ENCODE data around the gene KNSTRN.

KNSTRN gene

DNA sequence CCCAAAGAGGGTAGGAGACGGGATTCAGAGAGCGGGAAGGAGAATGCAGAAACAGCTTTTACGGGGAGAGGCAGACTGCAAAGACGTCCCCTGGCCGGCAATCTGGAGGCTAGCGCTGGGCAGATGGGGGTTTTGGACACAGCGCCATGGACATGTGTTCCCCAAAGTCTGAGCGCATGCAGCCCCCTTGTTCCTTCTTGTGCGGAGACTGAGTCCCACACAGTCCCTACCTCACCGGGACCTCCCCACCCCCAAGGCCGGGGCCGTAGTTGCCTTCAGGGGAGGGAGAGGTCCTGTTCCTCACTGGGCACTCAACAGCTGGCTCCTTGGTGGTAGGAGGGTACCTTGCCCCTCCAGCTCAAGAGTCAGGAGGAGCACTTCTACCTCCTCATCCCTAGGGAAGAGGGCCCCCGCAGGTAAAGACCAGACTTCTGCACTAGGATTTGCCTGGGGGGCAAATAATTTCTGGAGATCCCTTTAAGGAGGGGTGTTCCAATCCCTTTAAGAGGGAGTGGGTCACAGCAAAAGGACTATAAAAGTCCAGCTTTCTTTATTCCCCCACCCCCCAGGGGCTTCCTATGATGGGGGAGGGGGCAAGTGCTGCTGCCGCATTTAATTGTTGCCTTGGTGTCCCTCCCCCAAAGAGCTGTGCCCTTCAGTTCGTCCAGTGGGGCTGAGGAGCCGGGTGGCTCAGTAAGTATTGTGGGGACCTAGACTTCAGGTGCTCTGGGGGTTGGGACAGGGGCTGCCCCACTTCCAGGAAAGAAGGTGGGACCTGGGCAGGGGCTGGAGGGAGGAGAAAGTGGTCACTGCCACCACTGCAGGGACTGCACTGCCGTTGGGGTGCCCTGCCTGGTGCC is 54.6 kb downstream of the KNSTRN start:
- H3K4me3 ChIP-seq (replicated peaks; ENCODE audit: low read depth, low read length), result no peak overlapping the region
- H3K36me3 ChIP-seq (ENCODE audit: control insufficient read depth, insufficient read depth, low read length), result no peaks in the 10 kb centered on the region
- no peak for DNase-seq (ENCODE audit: extremely low read depth, insufficient read length)
- peaks cover 8% of the 10 kb centered on the region for H3K27me3 ChIP-seq (replicated peaks; ENCODE audit: control insufficient read depth, insufficient read depth, low read length)
- TF ChIP-seq, protein P1, sequence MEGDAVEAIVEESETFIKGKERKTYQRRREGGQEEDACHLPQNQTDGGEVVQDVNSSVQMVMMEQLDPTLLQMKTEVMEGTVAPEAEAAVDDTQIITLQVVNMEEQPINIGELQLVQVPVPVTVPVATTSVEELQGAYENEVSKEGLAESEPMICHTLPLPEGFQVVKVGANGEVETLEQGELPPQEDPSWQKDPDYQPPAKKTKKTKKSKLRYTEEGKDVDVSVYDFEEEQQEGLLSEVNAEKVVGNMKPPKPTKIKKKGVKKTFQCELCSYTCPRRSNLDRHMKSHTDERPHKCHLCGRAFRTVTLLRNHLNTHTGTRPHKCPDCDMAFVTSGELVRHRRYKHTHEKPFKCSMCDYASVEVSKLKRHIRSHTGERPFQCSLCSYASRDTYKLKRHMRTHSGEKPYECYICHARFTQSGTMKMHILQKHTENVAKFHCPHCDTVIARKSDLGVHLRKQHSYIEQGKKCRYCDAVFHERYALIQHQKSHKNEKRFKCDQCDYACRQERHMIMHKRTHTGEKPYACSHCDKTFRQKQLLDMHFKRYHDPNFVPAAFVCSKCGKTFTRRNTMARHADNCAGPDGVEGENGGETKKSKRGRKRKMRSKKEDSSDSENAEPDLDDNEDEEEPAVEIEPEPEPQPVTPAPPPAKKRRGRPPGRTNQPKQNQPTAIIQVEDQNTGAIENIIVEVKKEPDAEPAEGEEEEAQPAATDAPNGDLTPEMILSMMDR (IDR thresholded peaks at IDR 0.05; ENCODE audit: insufficient read depth, low read length, poor library complexity, severe bottlenecking), result no peak

DNA sequence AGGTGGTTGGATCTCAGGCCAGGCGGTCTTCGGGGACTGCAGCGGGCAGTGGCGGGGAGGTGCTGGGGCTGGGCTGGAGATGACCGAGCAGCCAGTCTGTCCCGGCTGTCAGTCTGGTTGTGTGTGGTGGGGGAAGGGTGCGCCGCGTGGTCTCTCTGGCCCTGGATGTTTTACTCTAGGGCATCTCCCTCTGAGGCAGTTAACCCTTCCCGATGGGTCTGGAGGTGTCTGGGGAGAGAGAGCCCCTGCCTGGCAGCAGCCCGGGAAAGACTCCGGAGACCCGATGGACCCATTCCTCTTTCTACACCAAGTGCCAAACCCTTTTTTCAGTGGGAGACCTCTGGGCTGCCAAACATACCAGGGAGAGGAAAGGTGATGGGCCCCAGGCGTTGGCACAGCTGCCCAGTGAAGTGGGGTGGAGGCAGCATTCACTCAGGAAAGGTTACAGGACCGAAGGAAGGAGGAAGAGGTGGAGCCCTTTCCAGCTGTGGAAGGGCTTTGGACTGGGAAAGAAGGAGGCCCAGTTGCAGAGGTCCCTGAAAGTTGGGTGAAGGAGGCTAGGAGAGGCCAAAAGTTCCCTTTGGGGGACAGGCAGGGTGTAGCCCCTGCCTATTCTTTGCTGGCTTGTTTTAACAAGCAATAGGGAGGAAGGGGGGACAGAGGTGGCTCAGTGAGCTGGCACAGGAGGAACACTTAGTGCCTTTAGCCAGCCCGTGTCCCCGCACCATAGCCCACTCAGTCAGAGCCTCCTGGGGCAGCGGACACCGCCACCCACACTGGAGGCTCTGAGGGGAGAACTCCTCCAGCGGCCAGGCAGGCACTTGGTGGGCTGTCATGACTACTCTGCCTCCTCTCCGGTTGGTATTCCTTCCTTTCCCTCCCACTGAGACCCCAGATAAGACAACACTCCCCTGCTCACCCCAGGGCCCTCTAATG is 55.5 kb downstream of the KNSTRN start:
- H3K27me3 ChIP-seq (replicated peaks; ENCODE audit: control insufficient read depth, insufficient read depth, low read length), result peaks cover 7% of the 10 kb centered on the region
- TF ChIP-seq, protein P1 (IDR thresholded peaks at IDR 0.05; ENCODE audit: insufficient read depth, low read length, poor library complexity, severe bottlenecking), result no peak
- H3K36me3 ChIP-seq (ENCODE audit: control insufficient read depth, insufficient read depth, low read length), result no peaks in the 10 kb centered on the region
- H3K4me3 ChIP-seq (replicated peaks; ENCODE audit: low read depth, low read length), result no peak overlapping the region
- no peak for DNase-seq (ENCODE audit: extremely low read depth, insufficient read length)

DNA sequence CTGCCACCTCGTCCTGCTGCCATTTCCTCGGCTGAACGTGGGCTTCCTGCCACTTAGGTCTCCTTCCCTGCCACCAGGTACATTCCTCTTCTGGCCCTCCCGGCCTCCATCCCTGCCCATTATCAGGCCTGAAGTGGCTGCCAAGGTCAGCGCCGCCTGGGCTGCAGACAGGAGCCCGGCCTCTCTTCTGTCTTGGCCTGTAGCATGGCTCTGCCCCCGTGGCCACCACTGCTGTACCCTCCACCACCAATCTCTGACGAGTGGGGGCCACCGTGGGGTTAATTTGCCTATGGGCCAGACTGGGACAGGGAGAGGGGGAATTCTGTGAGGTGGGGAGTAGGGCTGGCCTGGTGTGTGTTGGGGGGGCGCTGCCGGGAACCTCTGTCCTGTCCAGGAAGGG is 56.2 kb downstream of the KNSTRN start:
- no peak overlapping the region for H3K4me3 ChIP-seq (replicated peaks; ENCODE audit: low read depth, low read length)
- H3K27me3 ChIP-seq (replicated peaks; ENCODE audit: control insufficient read depth, insufficient read depth, low read length), result peaks cover 7% of the 10 kb centered on the region
- H3K36me3 ChIP-seq (ENCODE audit: control insufficient read depth, insufficient read depth, low read length), result no peaks in the 10 kb centered on the region
- no peak for DNase-seq (ENCODE audit: extremely low read depth, insufficient read length)
- TF ChIP-seq, protein P1 (IDR thresholded peaks at IDR 0.05; ENCODE audit: insufficient read depth, low read length, poor library complexity, severe bottlenecking), result no peak

DNA sequence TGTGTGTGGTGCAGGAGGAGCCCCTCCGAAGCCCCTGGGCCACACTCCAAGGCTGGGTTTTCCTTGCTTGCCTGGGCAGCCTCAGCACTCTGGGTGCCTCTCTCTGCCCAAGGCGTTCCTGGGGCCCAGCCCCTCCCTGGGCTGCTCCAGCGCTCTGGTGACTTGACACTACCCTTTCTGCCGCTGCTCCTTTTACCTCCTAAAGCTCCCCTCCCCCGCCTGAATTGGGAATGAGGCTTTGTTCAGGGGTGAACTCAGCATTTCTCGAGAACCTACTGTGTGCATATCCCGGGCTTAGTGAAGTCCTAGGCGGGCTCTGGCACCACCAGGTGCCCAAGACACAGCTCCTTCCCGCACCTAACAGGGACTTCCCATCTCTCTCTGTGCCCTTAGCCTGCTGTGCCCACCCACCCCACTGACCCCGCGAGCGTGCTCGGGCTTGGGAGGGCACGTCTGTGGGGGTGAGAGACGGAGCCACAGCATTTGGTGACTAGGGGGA is 57.0 kb downstream of the KNSTRN start:
- TF ChIP-seq, protein P1 (IDR thresholded peaks at IDR 0.05; ENCODE audit: insufficient read depth, low read length, poor library complexity, severe bottlenecking), result no peak
- DNase-seq (ENCODE audit: extremely low read depth, insufficient read length), result no peak
- H3K36me3 ChIP-seq (ENCODE audit: control insufficient read depth, insufficient read depth, low read length), result no peaks in the 10 kb centered on the region
- H3K27me3 ChIP-seq (replicated peaks; ENCODE audit: control insufficient read depth, insufficient read depth, low read length), result peaks cover 6% of the 10 kb centered on the region
- peak overlapping the region; percentile 78 for H3K4me3 ChIP-seq (replicated peaks; ENCODE audit: low read depth, low read length)

- peak; percentile 32 for DNase-seq (ENCODE audit: extremely low read depth, insufficient read length)
- H3K36me3 ChIP-seq (ENCODE audit: control insufficient read depth, insufficient read depth, low read length), result no peaks in the 10 kb centered on the region
- peak overlapping the region; percentile 78 for H3K4me3 ChIP-seq (replicated peaks; ENCODE audit: low read depth, low read length)
- peaks cover 6% of the 10 kb centered on the region for H3K27me3 ChIP-seq (replicated peaks; ENCODE audit: control insufficient read depth, insufficient read depth, low read length)
- TF ChIP-seq, protein P1 (IDR thresholded peaks at IDR 0.05; ENCODE audit: insufficient read depth, low read length, poor library complexity, severe bottlenecking), result no peak
Observed at GRCh38 chr15:40439960-40440742, 57.6 kb downstream of the KNSTRN start.

All from GM06990 (cell line).